PC-9 (cell line): Measurements from ENCODE around the gene PRKCH.

Experiments used
- EZH2 ChIP-seq: fragments of 200-600 bp; sonication (generic); IDR thresholded peaks from 2 replicates; pipeline ENCODE4 v1.8.0; 2017; ENCODE audit warnings: antibody characterized with exemption, low read depth
- TF ChIP-seq, protein P1 (sequence below): fragments of 200-600 bp; sonication (generic); conservative IDR thresholded peaks from 2 replicates; pipeline ENCODE4 v1.6.1; 2017; ENCODE audit warnings: mixed run types, antibody characterized with exemption, mild to moderate bottlenecking, moderate library complexity

DNA sequence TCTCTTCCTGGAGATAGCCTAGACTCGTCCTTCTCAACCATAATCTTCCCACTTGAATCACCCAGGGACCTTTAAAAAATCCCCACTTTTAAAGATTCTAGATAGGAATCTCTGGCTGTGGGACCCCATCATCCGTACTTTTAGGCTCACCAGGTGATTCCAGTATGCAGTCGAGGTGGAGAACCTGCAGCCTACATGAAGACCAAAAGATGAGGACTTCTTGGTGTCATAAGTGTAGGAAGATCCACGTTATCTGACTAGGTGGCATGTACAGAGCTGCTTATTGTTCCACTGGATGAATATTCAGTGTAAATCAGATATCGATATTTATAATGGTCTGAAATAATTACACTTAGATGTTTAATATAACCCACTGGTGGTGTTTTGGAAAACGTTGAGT, 2.6 kb downstream of the PRKCH start:
- TF ChIP-seq, protein P1, sequence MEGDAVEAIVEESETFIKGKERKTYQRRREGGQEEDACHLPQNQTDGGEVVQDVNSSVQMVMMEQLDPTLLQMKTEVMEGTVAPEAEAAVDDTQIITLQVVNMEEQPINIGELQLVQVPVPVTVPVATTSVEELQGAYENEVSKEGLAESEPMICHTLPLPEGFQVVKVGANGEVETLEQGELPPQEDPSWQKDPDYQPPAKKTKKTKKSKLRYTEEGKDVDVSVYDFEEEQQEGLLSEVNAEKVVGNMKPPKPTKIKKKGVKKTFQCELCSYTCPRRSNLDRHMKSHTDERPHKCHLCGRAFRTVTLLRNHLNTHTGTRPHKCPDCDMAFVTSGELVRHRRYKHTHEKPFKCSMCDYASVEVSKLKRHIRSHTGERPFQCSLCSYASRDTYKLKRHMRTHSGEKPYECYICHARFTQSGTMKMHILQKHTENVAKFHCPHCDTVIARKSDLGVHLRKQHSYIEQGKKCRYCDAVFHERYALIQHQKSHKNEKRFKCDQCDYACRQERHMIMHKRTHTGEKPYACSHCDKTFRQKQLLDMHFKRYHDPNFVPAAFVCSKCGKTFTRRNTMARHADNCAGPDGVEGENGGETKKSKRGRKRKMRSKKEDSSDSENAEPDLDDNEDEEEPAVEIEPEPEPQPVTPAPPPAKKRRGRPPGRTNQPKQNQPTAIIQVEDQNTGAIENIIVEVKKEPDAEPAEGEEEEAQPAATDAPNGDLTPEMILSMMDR, result no peak
- no peak for TF ChIP-seq EZH2
